Epidermal melanocyte (primary cell): ENCODE data around the gene UBXN6.
A peak's percentile ranks its signal among the peaks of the same experiment; 100 is the strongest.

ENCODE experiments used
- DNase-seq: peaks from one replicate; pipeline ENCODE4 v3.0.0; 2011; ENCODE audit warnings: low spot score; ENCODE audit not compliant: insufficient read length

The UBXN6 gene

GRCh38 chr19:4456843-4457653 is 546 bp downstream of the UBXN6 start:
- peak; percentile 72 for DNase-seq

- DNase-seq: peak; percentile 52
These were observed 1.1 kb downstream of the UBXN6 start for GRCh38 chr19:4456476-4456842.

DNA sequence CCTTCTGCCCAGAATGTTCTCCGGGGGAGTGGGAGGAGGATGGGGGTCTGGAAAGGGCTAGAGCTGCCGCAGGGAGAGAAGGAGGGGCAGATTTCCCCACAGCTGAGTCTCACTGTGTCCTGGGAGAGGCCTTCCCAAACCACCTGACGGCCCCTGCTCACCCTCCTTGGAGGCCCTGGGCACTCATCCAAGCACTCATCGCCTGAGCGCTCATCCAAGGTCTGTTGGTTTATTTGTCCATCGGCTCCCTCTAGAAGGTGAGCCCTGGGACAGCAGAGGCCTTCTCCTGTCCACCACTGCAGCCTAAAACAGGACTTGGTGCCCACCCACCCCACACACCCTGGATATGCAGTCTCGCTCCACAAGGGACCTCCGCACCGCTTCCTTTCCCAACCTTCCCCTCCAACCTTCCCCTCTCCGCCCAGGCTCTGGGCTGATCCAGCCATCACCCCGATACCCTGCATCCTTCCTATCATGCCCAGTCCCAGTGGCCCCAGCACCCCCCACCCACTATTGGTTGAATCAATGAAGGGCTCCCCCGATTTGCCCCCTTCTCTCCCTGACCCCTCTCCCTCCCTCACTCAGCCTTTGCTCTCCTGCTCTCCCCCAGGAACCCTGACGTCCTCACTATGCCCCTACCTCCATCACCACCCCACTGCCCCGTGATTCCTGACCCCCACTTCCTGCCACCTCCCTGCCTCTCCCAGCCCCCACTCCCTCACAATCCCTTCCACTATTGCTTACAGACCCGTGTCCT is 1.7 kb downstream of the UBXN6 start:
- no peak for DNase-seq

- no peak for DNase-seq
These were observed 2.6 kb downstream of the UBXN6 start for GRCh38 chr19:4454747-4455718.

DNA sequence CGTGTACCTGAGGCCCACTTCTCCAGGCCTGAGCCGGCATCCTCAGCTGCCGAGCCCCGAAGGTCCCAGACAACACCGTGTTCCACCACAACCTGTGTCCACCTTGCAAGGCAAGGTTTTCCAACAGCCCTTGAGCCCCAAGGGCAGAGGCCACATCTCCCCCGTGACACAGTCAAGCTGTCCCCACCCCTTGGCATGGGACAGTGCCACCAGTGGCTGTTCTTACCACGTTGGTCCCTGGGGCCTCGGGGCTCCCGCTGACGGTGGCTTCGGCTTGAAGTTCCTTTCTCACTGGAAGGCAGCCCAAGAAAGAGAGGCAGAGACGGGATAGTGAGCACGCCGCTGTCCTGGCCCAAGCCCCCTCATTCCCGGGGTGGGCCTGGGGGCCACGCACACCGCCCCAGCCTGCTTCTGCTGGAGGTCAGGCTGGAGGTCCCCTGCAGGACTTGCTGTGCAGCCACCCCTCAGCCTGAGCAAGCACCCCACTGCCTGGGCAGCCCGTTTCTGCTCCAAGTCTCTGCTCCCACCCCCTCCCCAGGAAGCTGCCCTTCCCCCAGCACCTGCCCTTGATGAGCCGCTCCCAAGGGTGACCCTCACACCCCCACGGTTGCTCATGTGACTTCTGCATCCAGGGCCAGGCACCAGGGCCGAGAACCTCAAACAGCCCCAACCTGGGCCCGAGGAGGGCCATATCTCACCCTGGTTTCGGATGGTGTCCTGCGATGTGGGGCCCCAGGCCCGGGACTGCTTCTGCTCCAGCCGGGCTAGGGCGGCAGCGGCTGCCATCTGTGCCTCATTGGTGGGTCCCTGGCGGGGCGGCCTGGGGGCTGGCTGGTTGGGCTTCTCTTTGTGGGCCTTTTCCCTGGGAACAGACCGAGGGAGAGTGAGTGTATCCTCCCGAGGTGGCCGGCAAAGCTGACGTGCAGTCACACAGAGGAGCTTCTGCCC is 4.1 kb downstream of the UBXN6 start:
- no peak for DNase-seq

DNA sequence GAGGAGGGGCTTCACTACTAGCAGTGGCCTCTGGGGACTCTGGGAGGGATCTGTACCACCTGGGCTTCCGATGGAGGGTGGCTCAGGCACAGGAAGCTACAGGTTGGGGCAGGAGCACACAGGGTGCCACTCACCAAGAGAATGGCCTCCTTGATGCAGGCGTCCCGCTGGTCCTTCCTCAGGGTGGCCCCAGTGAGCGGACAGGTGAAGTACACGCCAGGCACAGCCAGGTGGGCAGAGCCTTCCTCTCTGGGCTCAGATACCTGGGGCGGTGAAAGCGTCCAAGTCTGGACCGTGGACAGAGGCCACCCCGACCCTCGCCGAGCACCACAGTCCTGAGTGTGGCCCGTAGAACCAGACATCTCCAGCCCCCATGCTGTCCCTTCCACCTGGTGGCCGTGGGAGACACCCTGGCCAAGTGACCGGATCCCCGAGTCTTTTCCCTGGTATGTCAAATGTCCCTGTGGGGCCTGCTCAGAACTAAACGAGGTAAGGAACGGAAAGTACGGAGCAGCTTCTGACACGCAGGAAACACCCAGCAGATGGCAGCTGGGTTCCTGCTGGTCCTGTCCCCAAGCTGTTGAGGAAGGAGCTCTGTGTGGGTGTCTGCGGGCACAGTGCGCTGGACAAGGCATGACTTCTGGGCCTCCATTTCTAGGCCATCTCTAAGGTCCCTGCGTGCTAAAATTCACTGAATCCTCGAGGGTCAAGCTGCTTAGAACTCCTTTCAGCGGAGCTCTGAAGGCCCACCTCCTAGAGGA is 5.2 kb downstream of the UBXN6 start:
- DNase-seq: no peak

DNA sequence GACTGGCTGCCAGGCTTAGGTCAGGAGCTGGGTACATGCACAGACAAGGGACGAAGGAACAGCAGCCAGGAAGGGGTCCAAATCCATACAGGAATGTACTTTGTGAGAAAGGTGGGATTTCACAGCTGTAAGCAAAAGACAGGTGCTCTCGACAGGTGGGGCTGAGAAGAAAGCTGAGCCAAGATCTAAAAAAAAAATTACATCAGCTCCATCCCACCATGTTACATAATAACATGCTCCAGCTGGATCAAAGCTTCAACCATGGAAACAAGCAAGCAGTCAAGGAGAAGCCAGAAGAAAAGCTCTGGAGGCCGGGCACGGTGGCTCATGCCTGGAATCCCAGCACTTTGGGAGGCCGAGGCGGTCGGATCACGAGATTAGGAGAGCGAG is 8.0 kb downstream of the UBXN6 start:
- DNase-seq: no peak

GRCh38 chr19:4449022-4449638 is 8.5 kb downstream of the UBXN6 start:
- DNase-seq: no peak

- DNase-seq: no peak
These were observed 9.2 kb downstream of the UBXN6 start for GRCh38 chr19:4448147-4448985.

DNA sequence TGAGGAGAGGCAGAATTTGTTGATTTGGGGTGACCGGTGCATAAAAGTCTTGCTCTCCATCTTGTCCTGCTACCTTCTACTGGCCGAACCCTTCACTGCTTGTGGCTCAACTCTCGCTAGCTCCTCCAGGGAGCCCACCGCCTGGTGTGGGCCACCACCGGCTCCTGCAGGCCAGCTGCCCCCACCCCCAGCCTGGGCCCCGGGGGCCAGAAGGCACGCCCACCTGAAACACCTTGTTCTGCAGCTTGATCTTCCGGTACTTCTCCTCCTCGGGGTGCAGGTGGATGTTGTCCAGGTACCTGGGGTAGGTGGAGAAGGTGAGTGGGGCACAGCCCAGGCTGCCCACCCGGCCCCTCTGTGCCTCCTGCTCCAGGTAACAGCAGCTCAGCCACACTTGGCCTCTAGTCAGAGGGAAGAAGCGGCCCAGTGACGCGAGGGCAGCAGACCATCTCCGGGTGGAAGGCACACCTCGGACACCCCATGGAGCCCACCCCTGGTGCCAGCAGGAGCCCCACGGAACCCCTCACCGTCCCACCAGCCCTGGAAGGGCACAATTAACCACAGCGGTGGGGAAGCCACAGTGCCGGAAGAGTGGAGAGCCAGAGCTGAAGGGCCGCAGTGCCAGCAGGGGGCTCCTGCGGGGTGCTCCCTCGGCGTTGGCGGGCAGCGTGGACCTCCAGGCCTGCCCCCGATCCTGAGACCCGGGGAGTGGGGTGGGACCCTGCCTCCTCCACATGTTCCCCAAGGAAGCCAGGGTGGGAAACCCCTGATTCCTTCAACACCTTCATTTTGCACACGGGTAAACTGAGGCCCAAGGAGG is 10.1 kb downstream of the UBXN6 start:
- no peak for DNase-seq

GRCh38 chr19:4446704-4447200 is 10.8 kb downstream of the UBXN6 start:
- DNase-seq: no peak

DNA sequence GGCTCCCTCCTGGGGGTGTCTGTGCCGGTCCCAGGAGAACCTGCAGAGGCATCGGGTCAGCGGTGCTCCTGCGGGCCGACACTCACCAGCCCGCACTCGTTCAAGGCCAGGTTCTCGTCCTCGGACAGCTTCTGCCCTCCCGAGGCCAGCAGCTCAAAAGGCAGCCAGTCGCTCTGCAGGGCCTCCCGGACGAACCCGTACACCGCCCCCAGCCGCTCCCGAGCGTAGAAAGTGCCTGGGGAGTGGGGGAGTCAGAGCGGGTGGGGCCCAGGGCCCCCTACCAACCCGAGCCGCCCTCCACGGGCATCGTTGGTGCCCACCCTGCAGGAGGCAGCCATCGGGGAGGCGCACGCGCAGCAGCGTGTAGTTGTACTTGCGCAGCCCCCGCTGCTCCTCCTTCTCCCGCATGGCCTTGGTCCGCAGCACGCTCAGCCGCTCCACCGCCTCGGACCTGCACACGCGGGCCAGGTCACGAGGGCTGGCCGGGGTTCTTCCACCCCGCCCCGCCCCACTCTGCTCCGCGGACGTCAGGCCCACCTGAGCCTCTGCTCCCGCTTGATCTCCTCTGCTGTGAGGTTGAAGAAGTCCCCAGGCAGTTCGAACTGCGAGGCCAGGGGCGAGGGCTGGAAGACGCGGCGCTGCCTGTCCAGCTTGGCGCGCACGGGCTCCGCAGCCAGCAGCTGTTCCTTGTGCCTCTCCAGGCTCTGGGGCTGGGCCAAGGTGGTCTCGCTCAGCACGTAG is 11.5 kb downstream of the UBXN6 start:
- no peak for DNase-seq

DNA sequence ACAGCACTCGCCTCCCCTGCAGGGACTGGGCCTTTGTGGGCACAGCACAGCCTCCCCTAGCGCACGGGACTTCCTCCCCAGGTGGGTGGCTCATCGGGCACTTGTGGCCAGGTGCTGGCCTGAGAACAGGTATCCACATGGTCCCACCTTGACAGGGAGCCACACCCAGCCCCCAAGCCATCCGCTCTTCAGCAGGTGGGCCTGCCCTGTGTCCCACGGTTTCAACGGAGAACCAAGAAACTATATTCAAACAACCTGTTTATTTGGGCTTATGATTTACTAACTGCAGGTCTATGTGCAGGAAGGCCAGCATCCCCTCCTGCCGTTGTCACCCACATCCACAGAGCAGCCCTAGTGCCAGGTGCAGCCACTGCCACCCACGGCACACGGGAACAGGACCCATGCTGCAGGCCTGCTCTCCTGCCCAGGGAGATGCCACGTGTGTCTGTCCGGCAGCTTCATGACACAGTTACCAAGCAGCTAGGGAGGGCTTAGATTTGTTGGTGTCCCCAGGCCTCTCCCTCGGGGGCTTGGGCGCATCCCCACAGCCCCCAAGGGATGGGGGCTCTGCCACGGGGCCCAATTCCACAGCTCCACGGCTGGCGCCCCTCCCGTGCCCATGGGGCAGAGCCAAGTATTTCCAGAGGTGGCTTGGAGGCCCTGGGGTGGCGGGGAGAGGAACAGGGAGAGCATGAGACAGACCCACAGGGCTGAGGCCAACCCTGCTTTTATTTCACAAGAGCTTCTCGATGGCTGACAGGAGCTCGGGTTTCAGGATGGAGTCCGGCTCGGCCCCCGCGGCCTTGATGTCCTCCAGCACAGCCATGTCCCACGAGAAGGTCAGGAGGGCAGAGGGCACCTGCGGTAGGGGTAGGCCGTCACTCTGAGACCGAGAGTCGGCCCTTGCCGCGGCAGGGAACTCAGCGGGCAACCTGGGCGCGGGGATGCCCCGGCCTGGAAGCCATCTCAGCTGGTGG is 12.5 kb downstream of the UBXN6 start:
- no peak for DNase-seq

- no peak for DNase-seq
These were observed 13.4 kb downstream of the UBXN6 start for GRCh38 chr19:4443966-4444764.

- DNase-seq: no peak
These were observed 14.4 kb downstream of the UBXN6 start for GRCh38 chr19:4443188-4443587.
